Loucy (cell line): Measurements from ENCODE around the gene ADD2.

Experiments
- CTCF ChIP-seq: fragments of 200-600 bp; sonication (generic); conservative IDR thresholded peaks from 2 replicates; pipeline ENCODE4 v1.5.1; 2014; ENCODE audit warnings: mild to moderate bottlenecking, antibody characterized with exemption, low read length
- EZH2phosphoT487 ChIP-seq: fragments of 200-600 bp; IDR thresholded peaks from 2 replicates; pipeline ENCODE4 v1.6.1; 2018; ENCODE audit warnings: antibody characterized with exemption, mild to moderate bottlenecking, moderate library complexity, borderline replicate concordance

GRCh38 chr2:70757966-70758365 is 10.0 kb downstream of the ADD2 start:
- TF ChIP-seq CTCF = no peak
- TF ChIP-seq EZH2phosphoT487 = no peak
